IPS-20b (cell line): ENCODE results near the gene CD1D.

ENCODE experiments used
- H3K27ac ChIP-seq: one replicate; pipeline ENCODE4 v1.5.1; 2013; ENCODE audit warnings: low read length
- H3K27me3 ChIP-seq: 2 replicates; pipeline ENCODE4 v1.6.1; 2013; ENCODE audit warnings: mild to moderate bottlenecking, low read length, inconsistent platforms; ENCODE audit not compliant: insufficient read depth
- H3K36me3 ChIP-seq: 2 replicates; pipeline ENCODE4 v1.6.1; 2013; ENCODE audit warnings: low read depth, mild to moderate bottlenecking, inconsistent platforms, low read length, moderate library complexity; ENCODE audit not compliant: insufficient read depth
- H3K4me1 ChIP-seq: 2 replicates; pipeline ENCODE4 v1.6.1; 2013; ENCODE audit warnings: mild to moderate bottlenecking, control low read depth, inconsistent platforms, low read length, moderate library complexity; ENCODE audit not compliant: insufficient read depth
- H3K4me3 ChIP-seq: 2 replicates; pipeline ENCODE4 v1.5.1; 2013; ENCODE audit warnings: mild to moderate bottlenecking, low read length, inconsistent platforms
- H3K9ac ChIP-seq: 2 replicates; pipeline ENCODE4 v1.6.1; 2013; ENCODE audit warnings: low read depth, mild to moderate bottlenecking, inconsistent platforms, low read length, moderate library complexity
- H3K9me3 ChIP-seq: 2 replicates; pipeline ENCODE4 v1.6.1; 2013; ENCODE audit warnings: mild to moderate bottlenecking, low read depth, low read length, inconsistent platforms; ENCODE audit not compliant: insufficient read depth

Gene CD1D

GRCh38 chr1:158180741-158181576, at the start of gene CD1D:
TSS of gene CD1D (plus strand) at chr1:158180895. CDS start at chr1:158181102, 207 bp downstream.
- Histone ChIP-seq H3K27me3 (peaks cover 76% of the 10 kb centered on the region), H3K4me3 (peak within 1 kb of the TSS; percentile 66), H3K4me1 (peaks cover 5% of the 10 kb centered on the region), H3K9me3 (no peaks in the 10 kb centered on the region), H3K36me3 (no peaks in the 10 kb centered on the region), H3K9ac (peak within 1 kb of the TSS; percentile 21; the same call in 1 of the 2 replicates), H3K27ac (no peak within 1 kb of the TSS)

GRCh38 chr1:158131217-158131616, 49.5 kb upstream of the CD1D start:
- no peaks in the 10 kb centered on the region for H3K4me1 ChIP-seq
- no peaks in the 10 kb centered on the region for H3K9me3 ChIP-seq
- H3K27ac ChIP-seq = no peak overlapping the region
- no peak overlapping the region for H3K4me3 ChIP-seq
- no peak overlapping the region for H3K9ac ChIP-seq
- no peaks in the 10 kb centered on the region for H3K36me3 ChIP-seq
- H3K27me3 ChIP-seq = no peaks in the 10 kb centered on the region

GRCh38 chr1:158140764-158141192, 39.9 kb upstream of the CD1D start:
- H3K27ac ChIP-seq = no peak overlapping the region
- no peaks in the 10 kb centered on the region for H3K9me3 ChIP-seq
- H3K9ac ChIP-seq = no peak overlapping the region
- H3K4me3 ChIP-seq = no peak overlapping the region
- H3K36me3 ChIP-seq = no peaks in the 10 kb centered on the region
- no peaks in the 10 kb centered on the region for H3K27me3 ChIP-seq
- no peaks in the 10 kb centered on the region for H3K4me1 ChIP-seq

GRCh38 chr1:158145173-158145719, 35.4 kb upstream of the CD1D start:
- H3K4me3 ChIP-seq = no peak overlapping the region
- no peaks in the 10 kb centered on the region for H3K36me3 ChIP-seq
- no peaks in the 10 kb centered on the region for H3K4me1 ChIP-seq
- H3K9ac ChIP-seq = no peak overlapping the region
- H3K9me3 ChIP-seq = no peaks in the 10 kb centered on the region
- H3K27ac ChIP-seq = no peak overlapping the region
- peaks cover 25% of the 10 kb centered on the region for H3K27me3 ChIP-seq

- Histone ChIP-seq H3K9me3 (no peaks in the 10 kb centered on the region), H3K9ac (no peak overlapping the region), H3K27ac (no peak overlapping the region), H3K4me3 (no peak overlapping the region), H3K36me3 (no peaks in the 10 kb centered on the region), H3K4me1 (no peaks in the 10 kb centered on the region), H3K27me3 (peaks cover 32% of the 10 kb centered on the region)
These were observed 34.5 kb upstream of the CD1D start for GRCh38 chr1:158146165-158146564.

- Histone ChIP-seq H3K36me3 (no peaks in the 10 kb centered on the region), H3K27me3 (peaks cover 34% of the 10 kb centered on the region), H3K4me3 (no peak overlapping the region), H3K27ac (no peak overlapping the region), H3K4me1 (no peaks in the 10 kb centered on the region), H3K9me3 (no peaks in the 10 kb centered on the region), H3K9ac (no peak overlapping the region)
These were observed 34.0 kb upstream of the CD1D start for GRCh38 chr1:158146739-158147138.

GRCh38 chr1:158147401-158147800, 33.3 kb upstream of the CD1D start:
- Histone ChIP-seq H3K27ac (no peak overlapping the region), H3K9ac (no peak overlapping the region)

GRCh38 chr1:158147869-158148268, 32.8 kb upstream of the CD1D start:
- no peaks in the 10 kb centered on the region for H3K36me3 ChIP-seq
- H3K9me3 ChIP-seq = no peaks in the 10 kb centered on the region
- H3K4me1 ChIP-seq = no peaks in the 10 kb centered on the region
- H3K4me3 ChIP-seq = no peak overlapping the region
- H3K27me3 ChIP-seq = peaks cover 36% of the 10 kb centered on the region
- no peak overlapping the region for H3K9ac ChIP-seq
- no peak overlapping the region for H3K27ac ChIP-seq

More at GRCh38 chr1:158147401-158147800, 33.3 kb upstream of the CD1D start:
- Histone ChIP-seq H3K9me3 (no peaks in the 10 kb centered on the region), H3K4me1 (no peaks in the 10 kb centered on the region), H3K4me3 (no peak overlapping the region), H3K36me3 (no peaks in the 10 kb centered on the region), H3K27me3 (peaks cover 36% of the 10 kb centered on the region)

GRCh38 chr1:158148468-158148867, 32.2 kb upstream of the CD1D start:
- no peak overlapping the region for H3K4me3 ChIP-seq
- H3K9ac ChIP-seq = no peak overlapping the region
- no peaks in the 10 kb centered on the region; the same call in 1 of the 2 replicates for H3K4me1 ChIP-seq
- H3K36me3 ChIP-seq = no peaks in the 10 kb centered on the region
- no peak overlapping the region for H3K27ac ChIP-seq
- peaks cover 36% of the 10 kb centered on the region for H3K27me3 ChIP-seq
- H3K9me3 ChIP-seq = no peaks in the 10 kb centered on the region

GRCh38 chr1:158149175-158149574, 31.5 kb upstream of the CD1D start:
- Histone ChIP-seq H3K27me3 (peaks cover 36% of the 10 kb centered on the region), H3K9me3 (no peaks in the 10 kb centered on the region), H3K9ac (no peak overlapping the region), H3K36me3 (no peaks in the 10 kb centered on the region), H3K4me3 (peak overlapping the region; percentile 45; the same call in 1 of the 2 replicates), H3K27ac (no peak overlapping the region), H3K4me1 (peaks cover 6% of the 10 kb centered on the region; the same call in 1 of the 2 replicates)

GRCh38 chr1:158149577-158150269, 31.0 kb upstream of the CD1D start:
- Histone ChIP-seq H3K9ac (no peak overlapping the region), H3K4me3 (peak overlapping the region; percentile 45; the same call in 1 of the 2 replicates), H3K27ac (no peak overlapping the region), H3K4me1 (peaks cover 6% of the 10 kb centered on the region; the same call in 1 of the 2 replicates), H3K9me3 (no peaks in the 10 kb centered on the region), H3K27me3 (peaks cover 36% of the 10 kb centered on the region), H3K36me3 (no peaks in the 10 kb centered on the region)
